HL-60 (cell line): Measurements from ENCODE around the gene SMAP1.
A peak's percentile ranks its signal among the peaks of the same experiment; 100 is the strongest.

Source experiments
- DNase-seq, 2 experiments: peaks; one replicate each; pipeline ENCODE4 v3.0.0-alpha.2; 2010 to 2020; ENCODE audit warnings: low read depth in 1 of 2, low spot score in 1 of 2
- H3K27ac ChIP-seq: fragments of 250-450 bp; sonication (Bioruptor Pico); replicated peaks from 2 replicates; pipeline ENCODE4 v1.5.1; 2020; ENCODE audit warnings: mild to moderate bottlenecking, moderate library complexity
- H3K27me3 ChIP-seq: fragments of 250-450 bp; sonication (Bioruptor Pico); 2 replicates; pipeline ENCODE4 v1.5.1; 2021; ENCODE audit warnings: mild to moderate bottlenecking, moderate library complexity; ENCODE audit not compliant: insufficient read depth, poor library complexity, severe bottlenecking
- H3K4me3 ChIP-seq: replicated peaks from 2 replicates; pipeline ENCODE4 v1.5.1; 2011; ENCODE audit warnings: mild to moderate bottlenecking, control low read depth, low read length; ENCODE audit not compliant: insufficient read depth
- GABPA ChIP-seq: IDR thresholded peaks from 2 replicates; pipeline ENCODE4 v1.6.1; 2012; ENCODE audit warnings: low read depth
- POLR2AphosphoS5 ChIP-seq: IDR thresholded peaks from 2 replicates; pipeline ENCODE4 v1.6.1; 2012; ENCODE audit warnings: low read depth
- REST ChIP-seq: IDR thresholded peaks from 2 replicates; pipeline ENCODE4 v1.6.1; 2012; ENCODE audit warnings: low read depth; ENCODE audit not compliant: insufficient replicate concordance
- SPI1 ChIP-seq: IDR thresholded peaks from 2 replicates; pipeline ENCODE4 v1.6.1; 2012; ENCODE audit warnings: low read depth, mild to moderate bottlenecking, borderline replicate concordance
- TF ChIP-seq, protein P1 (sequence below): IDR thresholded peaks from one replicate; pipeline ENCODE4 v1.5.1; 2011; ENCODE audit warnings: low read length, control low read depth, inconsistent platforms; ENCODE audit not compliant: insufficient read depth

Gene SMAP1

GRCh38 chr6:70879496-70879895, 211.8 kb downstream of the SMAP1 start:
- H3K4me3 ChIP-seq, result no peak overlapping the region
- no peaks in the 10 kb centered on the region for H3K27me3 ChIP-seq
- no peak overlapping the region for H3K27ac ChIP-seq
- no peak for TF ChIP-seq SPI1
- TF ChIP-seq POLR2AphosphoS5, result no peak
- TF ChIP-seq, protein P1, sequence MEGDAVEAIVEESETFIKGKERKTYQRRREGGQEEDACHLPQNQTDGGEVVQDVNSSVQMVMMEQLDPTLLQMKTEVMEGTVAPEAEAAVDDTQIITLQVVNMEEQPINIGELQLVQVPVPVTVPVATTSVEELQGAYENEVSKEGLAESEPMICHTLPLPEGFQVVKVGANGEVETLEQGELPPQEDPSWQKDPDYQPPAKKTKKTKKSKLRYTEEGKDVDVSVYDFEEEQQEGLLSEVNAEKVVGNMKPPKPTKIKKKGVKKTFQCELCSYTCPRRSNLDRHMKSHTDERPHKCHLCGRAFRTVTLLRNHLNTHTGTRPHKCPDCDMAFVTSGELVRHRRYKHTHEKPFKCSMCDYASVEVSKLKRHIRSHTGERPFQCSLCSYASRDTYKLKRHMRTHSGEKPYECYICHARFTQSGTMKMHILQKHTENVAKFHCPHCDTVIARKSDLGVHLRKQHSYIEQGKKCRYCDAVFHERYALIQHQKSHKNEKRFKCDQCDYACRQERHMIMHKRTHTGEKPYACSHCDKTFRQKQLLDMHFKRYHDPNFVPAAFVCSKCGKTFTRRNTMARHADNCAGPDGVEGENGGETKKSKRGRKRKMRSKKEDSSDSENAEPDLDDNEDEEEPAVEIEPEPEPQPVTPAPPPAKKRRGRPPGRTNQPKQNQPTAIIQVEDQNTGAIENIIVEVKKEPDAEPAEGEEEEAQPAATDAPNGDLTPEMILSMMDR, result no peak
- no peak for TF ChIP-seq REST
- no peak for TF ChIP-seq GABPA
- no peak for DNase-seq

- no peak overlapping the region for H3K4me3 ChIP-seq
- H3K27me3 ChIP-seq, result no peaks in the 10 kb centered on the region
- H3K27ac ChIP-seq, result no peak overlapping the region
- DNase-seq, result peak; percentile 3 to 59
- TF ChIP-seq, protein P1, result peak; percentile 44
- TF ChIP-seq POLR2AphosphoS5, result no peak
Observed at GRCh38 chr6:70884074-70884983, 216.6 kb downstream of the SMAP1 start.

GRCh38 chr6:70886071-70886470, 218.4 kb downstream of the SMAP1 start:
- DNase-seq, result no peak
- no peak overlapping the region for H3K27ac ChIP-seq
- H3K27me3 ChIP-seq, result no peaks in the 10 kb centered on the region
- TF ChIP-seq POLR2AphosphoS5 (no peak), REST (no peak), GABPA (no peak)
- TF ChIP-seq, protein P1, result no peak
- no peak overlapping the region for H3K4me3 ChIP-seq

DNA sequence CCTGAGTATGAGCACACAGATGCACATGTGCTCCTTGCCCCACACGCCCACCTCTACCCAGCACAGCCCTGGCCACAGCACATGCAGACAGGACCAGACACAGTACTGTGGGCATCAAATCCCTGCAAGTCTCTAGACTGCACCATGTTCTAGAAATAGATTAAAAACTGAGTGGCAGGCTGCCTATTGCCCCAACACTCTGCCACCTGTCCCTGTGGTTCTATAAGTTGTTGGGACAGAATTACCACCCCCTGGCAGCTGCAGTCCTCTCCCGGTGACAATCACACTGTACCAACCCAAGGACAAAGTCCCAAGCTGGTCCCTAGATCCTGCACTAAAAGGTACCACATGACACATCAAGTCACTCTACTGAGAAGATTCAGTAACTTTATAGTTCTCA, 219.0 kb downstream of the SMAP1 start:
- H3K27me3 ChIP-seq, result no peaks in the 10 kb centered on the region
- DNase-seq, result no peak
- no peak overlapping the region for H3K27ac ChIP-seq
- H3K4me3 ChIP-seq, result no peak overlapping the region
- TF ChIP-seq REST (no peak), SPI1 (no peak)
- TF ChIP-seq, protein P1, result no peak
